ENCODE results near the gene ZNF710.

Gene ZNF710

DNA sequence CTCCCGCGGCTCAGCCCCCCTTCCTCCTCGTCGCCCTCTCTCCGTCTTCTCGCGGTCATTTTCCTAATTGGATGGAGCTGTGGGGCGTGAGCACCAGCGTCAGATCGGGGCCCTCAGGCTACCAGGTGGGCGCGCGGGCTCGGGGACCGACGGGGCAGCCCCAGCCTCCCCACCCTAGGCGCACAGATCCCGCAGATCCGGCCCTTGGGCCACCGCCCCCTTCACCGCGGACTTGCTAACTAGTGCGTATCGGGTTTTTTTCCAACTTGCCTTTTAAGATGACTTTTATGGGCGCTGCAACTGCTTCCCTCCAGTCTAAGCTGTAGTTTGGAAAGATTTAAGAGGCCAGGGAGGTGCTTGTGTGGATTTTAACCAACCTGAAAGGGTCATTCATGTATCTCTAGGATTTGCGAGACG lies 1.3 kb downstream of the ZNF710 start:
- H3K27ac ChIP-seq (ENCODE audit: low read depth, low read length): no peak overlapping the region
- H3K27me3 ChIP-seq (ENCODE audit: control insufficient read depth, low read length): no peaks in the 10 kb centered on the region
- no peaks in the 10 kb centered on the region for H3K9me2 ChIP-seq (replicated peaks; ENCODE audit: control insufficient read depth, low read length)
- peaks cover 41% of the 10 kb centered on the region for H3K4me1 ChIP-seq (ENCODE audit: control insufficient read depth, low read length)
- H3F3A ChIP-seq (ENCODE audit: control insufficient read depth, insufficient read depth): peaks cover 10% of the 10 kb centered on the region
- H3K4me3 ChIP-seq (ENCODE audit: low read length): peak overlapping the region; percentile 79
- peaks cover 6% of the 10 kb centered on the region for H4K20me1 ChIP-seq (ENCODE audit: control insufficient read depth, insufficient read depth, low read depth, low read length)
- peaks cover 7% of the 10 kb centered on the region for H3K36me3 ChIP-seq (ENCODE audit: control insufficient read depth, low read length)
- H3K79me2 ChIP-seq (ENCODE audit: control insufficient read depth, low read length): peaks cover 53% of the 10 kb centered on the region
- peak overlapping the region; percentile 73 for H3K4me2 ChIP-seq (ENCODE audit: low read length)
- TF ChIP-seq, protein P1, sequence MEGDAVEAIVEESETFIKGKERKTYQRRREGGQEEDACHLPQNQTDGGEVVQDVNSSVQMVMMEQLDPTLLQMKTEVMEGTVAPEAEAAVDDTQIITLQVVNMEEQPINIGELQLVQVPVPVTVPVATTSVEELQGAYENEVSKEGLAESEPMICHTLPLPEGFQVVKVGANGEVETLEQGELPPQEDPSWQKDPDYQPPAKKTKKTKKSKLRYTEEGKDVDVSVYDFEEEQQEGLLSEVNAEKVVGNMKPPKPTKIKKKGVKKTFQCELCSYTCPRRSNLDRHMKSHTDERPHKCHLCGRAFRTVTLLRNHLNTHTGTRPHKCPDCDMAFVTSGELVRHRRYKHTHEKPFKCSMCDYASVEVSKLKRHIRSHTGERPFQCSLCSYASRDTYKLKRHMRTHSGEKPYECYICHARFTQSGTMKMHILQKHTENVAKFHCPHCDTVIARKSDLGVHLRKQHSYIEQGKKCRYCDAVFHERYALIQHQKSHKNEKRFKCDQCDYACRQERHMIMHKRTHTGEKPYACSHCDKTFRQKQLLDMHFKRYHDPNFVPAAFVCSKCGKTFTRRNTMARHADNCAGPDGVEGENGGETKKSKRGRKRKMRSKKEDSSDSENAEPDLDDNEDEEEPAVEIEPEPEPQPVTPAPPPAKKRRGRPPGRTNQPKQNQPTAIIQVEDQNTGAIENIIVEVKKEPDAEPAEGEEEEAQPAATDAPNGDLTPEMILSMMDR (IDR thresholded peaks at IDR 0.05; ENCODE audit: low read depth, low read length, poor library complexity, severe bottlenecking): no peak
- TF ChIP-seq EZH2phosphoT487 (IDR thresholded peaks at IDR 0.05; ENCODE audit: borderline replicate concordance, low read length): no peak
- no peaks in the 10 kb centered on the region for H3K9me3 ChIP-seq (ENCODE audit: control insufficient read depth, insufficient read depth, low read length)

DNA sequence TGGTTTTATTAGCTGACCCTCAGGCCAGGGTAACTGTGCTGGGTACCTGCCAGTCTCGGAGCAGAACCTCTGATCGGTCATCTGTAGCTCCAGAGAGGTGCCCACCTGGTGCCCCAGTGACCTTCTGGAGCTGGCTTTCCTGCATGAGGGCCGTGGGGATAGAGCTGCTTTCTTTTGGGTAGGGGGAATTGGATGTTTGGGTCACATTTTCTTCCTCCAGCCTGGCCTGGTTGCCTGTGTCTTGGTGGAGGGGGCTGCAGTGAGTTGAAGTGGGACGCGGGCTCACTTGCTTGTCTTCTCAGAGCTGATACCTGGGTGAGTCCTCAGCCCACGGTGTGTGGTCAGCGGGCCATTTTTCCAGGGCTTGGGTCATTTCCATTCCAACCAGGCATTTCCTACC lies 2.6 kb downstream of the ZNF710 start:
- Histone ChIP-seq H3K9me3 (ENCODE audit: control insufficient read depth, insufficient read depth, low read length) (no peaks in the 10 kb centered on the region), H3K4me3 (ENCODE audit: low read length) (peak overlapping the region; percentile 79; the same call in 1 of the 2 replicates), H3K27me3 (ENCODE audit: control insufficient read depth, low read length) (no peaks in the 10 kb centered on the region), H3K79me2 (ENCODE audit: control insufficient read depth, low read length) (peaks cover 64% of the 10 kb centered on the region), H3F3A (ENCODE audit: control insufficient read depth, insufficient read depth) (peaks cover 10% of the 10 kb centered on the region), H3K4me1 (ENCODE audit: control insufficient read depth, low read length) (peaks cover 41% of the 10 kb centered on the region), H3K4me2 (ENCODE audit: low read length) (no peak overlapping the region), H3K9me2 (replicated peaks; ENCODE audit: control insufficient read depth, low read length) (no peaks in the 10 kb centered on the region), H3K27ac (ENCODE audit: low read depth, low read length) (no peak overlapping the region), H3K36me3 (ENCODE audit: control insufficient read depth, low read length) (peaks cover 7% of the 10 kb centered on the region), H4K20me1 (ENCODE audit: control insufficient read depth, insufficient read depth, low read depth, low read length) (peaks cover 7% of the 10 kb centered on the region)
- no peak for TF ChIP-seq EZH2phosphoT487 (IDR thresholded peaks at IDR 0.05; ENCODE audit: borderline replicate concordance, low read length)
- TF ChIP-seq, protein P1 (IDR thresholded peaks at IDR 0.05; ENCODE audit: low read depth, low read length, poor library complexity, severe bottlenecking): no peak

DNA sequence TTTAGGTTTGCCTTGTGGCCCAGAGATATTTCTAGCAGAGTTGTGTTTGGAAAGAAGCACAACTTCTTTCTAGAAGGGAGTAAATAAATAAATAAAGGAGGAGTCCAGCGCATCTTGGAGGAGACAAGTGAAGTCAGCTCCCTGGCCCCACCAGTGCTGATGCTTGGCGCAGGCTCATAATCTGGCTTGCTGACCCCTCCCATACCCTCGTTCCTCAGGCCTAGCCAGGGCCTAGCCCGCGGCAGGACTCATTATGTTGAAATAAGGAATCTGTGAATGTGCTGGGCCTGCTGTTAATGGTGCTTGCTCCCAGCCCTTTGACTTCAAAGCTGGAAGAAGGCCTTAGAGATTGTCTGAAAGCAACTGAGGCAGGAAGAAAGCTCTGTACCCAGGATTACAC lies 3.1 kb downstream of the ZNF710 start:
- Histone ChIP-seq H3K27me3 (ENCODE audit: control insufficient read depth, low read length) (no peaks in the 10 kb centered on the region), H3F3A (ENCODE audit: control insufficient read depth, insufficient read depth) (peaks cover 7% of the 10 kb centered on the region), H3K36me3 (ENCODE audit: control insufficient read depth, low read length) (peaks cover 7% of the 10 kb centered on the region), H3K79me2 (ENCODE audit: control insufficient read depth, low read length) (peaks cover 69% of the 10 kb centered on the region), H3K4me3 (ENCODE audit: low read length) (no peak overlapping the region), H3K4me1 (ENCODE audit: control insufficient read depth, low read length) (peaks cover 38% of the 10 kb centered on the region), H3K9me2 (replicated peaks; ENCODE audit: control insufficient read depth, low read length) (no peaks in the 10 kb centered on the region), H3K27ac (ENCODE audit: low read depth, low read length) (no peak overlapping the region), H3K9me3 (ENCODE audit: control insufficient read depth, insufficient read depth, low read length) (no peaks in the 10 kb centered on the region), H4K20me1 (ENCODE audit: control insufficient read depth, insufficient read depth, low read depth, low read length) (peaks cover 7% of the 10 kb centered on the region), H3K4me2 (ENCODE audit: low read length) (no peak overlapping the region)
- no peak for TF ChIP-seq EZH2phosphoT487 (IDR thresholded peaks at IDR 0.05; ENCODE audit: borderline replicate concordance, low read length)
- TF ChIP-seq, protein P1 (IDR thresholded peaks at IDR 0.05; ENCODE audit: low read depth, low read length, poor library complexity, severe bottlenecking): no peak
